ENCODE measurements around the gene TNFAIP8L2. TPM values are rescaled to one million over a fixed set of nuclear protein-coding genes. Genes with fewer than 3 reads are reported as not detected.

The TNFAIP8L2 gene
- total and polyA plus RNA-seq, 2 donors (not counting 3 experiments of a cell fraction or from before 2014, with no cell fraction given), result 0.06 TPM; not detected in 1

GRCh38 chr1:151128800-151129199, 27.6 kb upstream of the TNFAIP8L2 start:
- CTCF ChIA-PET, result interaction anchor here (0.7 to 1.6 kb wide), 4 partner anchors 9 to 30 kb away, joined by 3 to 4 read pairs (median 4); no protein-coding TSS in a partner anchor
- Histone ChIP-seq H3K9me1 (replicated peaks; ENCODE audit: control insufficient read depth, extremely low read depth, insufficient read depth, low read length) (no peaks in the 10 kb centered on the region), H3K9me3 (replicated peaks; ENCODE audit: control insufficient read depth, insufficient read depth, low read length) (no peaks in the 10 kb centered on the region), H3K9ac (replicated peaks; ENCODE audit: extremely low read depth, insufficient read depth, low read length) (no peak overlapping the region), H3K27me3 (ENCODE audit: control insufficient read depth in 2 of 2, insufficient read depth in 2 of 2, low read length in 2 of 2) (no peaks in the 10 kb centered on the region), H3K79me2 (ENCODE audit: control insufficient read depth, insufficient read depth, low read length) (no peaks in the 10 kb centered on the region), H3K4me3 (replicated peaks in 1 of 3; ENCODE audit: insufficient read depth in 1 of 3, low read depth in 1 of 3, low read length in 3 of 3) (no peak overlapping the region), H2AFZ (ENCODE audit: low read depth, low read length) (no peak overlapping the region), H4K20me1 (replicated peaks; ENCODE audit: control insufficient read depth, extremely low read depth, insufficient read depth, low read length) (no peaks in the 10 kb centered on the region), H3K4me2 (ENCODE audit: insufficient read depth, low read length) (no peak overlapping the region), H3K27ac (ENCODE audit: insufficient read depth, low read depth, low read length) (no peak overlapping the region), H3K4me1 (ENCODE audit: control insufficient read depth, extremely low read depth, insufficient read depth, low read length) (peaks cover 10% of the 10 kb centered on the region), H3K36me3 (ENCODE audit: control insufficient read depth in 2 of 2, extremely low read depth in 1 of 2, insufficient read depth in 2 of 2, low read length in 2 of 2) (peaks cover 0 to 5% of the 10 kb centered on the region in 2 experiments)
- POLR2A ChIA-PET, result interaction anchor here (0.6 kb wide), 1 partner anchor 18 kb away, joined by 3 read pairs; no protein-coding TSS in a partner anchor
- no TSS peak for BruUV-seq (replicated peaks)
- FAIRE-seq (no peak), DNase-seq (ENCODE audit: low read depth, low spot score) (no peak)
- dilution Hi-C loops (cut with MboI; ENCODE audit: extremely low pct_ligation_motif_present, low sequenced_read_pairs) (no loop called here), intact Hi-C loops (cut with micrococcal nuclease) (no loop called here)
- no peak for TF ChIP-seq FOS (IDR thresholded peaks at IDR 0.05; ENCODE audit: borderline replicate concordance, insufficient read depth, low read length)
- no peak for TF ChIP-seq POLR2AphosphoS5 (IDR thresholded peaks at IDR 0.05; ENCODE audit: insufficient read depth, low read depth, low read length)
- no peak for TF ChIP-seq POLR2A (IDR thresholded peaks at IDR 0.05; ENCODE audit: low read depth, low read length)
- TF ChIP-seq JUN (IDR thresholded peaks at IDR 0.05; ENCODE audit: borderline replicate concordance, insufficient read depth, insufficient read length, low read depth), result no peak
- no peak for TF ChIP-seq MYC (IDR thresholded peaks at IDR 0.05; ENCODE audit: low read depth, low read length)
- no peak for TF ChIP-seq GATA2 (IDR thresholded peaks at IDR 0.05; ENCODE audit: insufficient read depth, insufficient read length, low read depth, low read length)
- TF ChIP-seq CTCF (IDR thresholded peaks at IDR 0.05; ENCODE audit: extremely low read depth in 1 of 2, insufficient read depth in 1 of 2, low read depth in 1 of 2, low read length in 2 of 2), result no peak
- TF ChIP-seq EZH2 (IDR thresholded peaks at IDR 0.05; ENCODE audit: borderline replicate concordance, low read depth, low read length, severe bottlenecking), result no peak
- TF ChIP-seq MAX (IDR thresholded peaks at IDR 0.05; ENCODE audit: insufficient read depth, insufficient read length), result no peak
